B cell (primary cell): Measurements from ENCODE around the gene ERC2.

Experiments used
- EZH2 ChIP-seq: IDR thresholded peaks from 2 replicates; pipeline ENCODE4 v1.6.1; 2012; ENCODE audit warnings: borderline replicate concordance, low read depth, mild to moderate bottlenecking, moderate library complexity, low read length; ENCODE audit not compliant: insufficient read depth, poor library complexity, severe bottlenecking
- TF ChIP-seq, protein P1 (sequence below): fragments of 200-600 bp; IDR thresholded peaks from one replicate; pipeline ENCODE4 v1.8.0; 2022; ENCODE audit warnings: antibody characterized with exemption, mild to moderate bottlenecking

DNA sequence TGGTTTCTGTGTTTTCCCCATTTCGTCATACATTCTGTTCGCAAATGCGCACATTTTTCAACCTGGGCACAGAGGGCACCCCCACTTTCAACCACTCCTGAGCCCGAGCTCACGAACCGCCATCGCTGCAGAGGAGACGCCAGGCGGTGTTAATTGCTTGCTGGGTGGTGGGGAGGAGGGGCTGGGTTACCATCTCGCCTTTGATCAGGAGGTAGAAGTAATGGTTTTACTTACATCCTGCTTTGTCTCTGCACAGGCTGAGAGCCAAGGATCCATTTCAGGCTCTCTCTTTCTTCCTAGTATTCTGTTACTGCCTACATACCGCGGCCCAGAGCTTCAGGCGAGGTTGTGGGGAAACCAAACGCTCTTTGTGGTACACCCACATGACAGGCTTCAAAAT lies 803.9 kb downstream of the ERC2 start:
- TF ChIP-seq, protein P1, sequence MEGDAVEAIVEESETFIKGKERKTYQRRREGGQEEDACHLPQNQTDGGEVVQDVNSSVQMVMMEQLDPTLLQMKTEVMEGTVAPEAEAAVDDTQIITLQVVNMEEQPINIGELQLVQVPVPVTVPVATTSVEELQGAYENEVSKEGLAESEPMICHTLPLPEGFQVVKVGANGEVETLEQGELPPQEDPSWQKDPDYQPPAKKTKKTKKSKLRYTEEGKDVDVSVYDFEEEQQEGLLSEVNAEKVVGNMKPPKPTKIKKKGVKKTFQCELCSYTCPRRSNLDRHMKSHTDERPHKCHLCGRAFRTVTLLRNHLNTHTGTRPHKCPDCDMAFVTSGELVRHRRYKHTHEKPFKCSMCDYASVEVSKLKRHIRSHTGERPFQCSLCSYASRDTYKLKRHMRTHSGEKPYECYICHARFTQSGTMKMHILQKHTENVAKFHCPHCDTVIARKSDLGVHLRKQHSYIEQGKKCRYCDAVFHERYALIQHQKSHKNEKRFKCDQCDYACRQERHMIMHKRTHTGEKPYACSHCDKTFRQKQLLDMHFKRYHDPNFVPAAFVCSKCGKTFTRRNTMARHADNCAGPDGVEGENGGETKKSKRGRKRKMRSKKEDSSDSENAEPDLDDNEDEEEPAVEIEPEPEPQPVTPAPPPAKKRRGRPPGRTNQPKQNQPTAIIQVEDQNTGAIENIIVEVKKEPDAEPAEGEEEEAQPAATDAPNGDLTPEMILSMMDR, result no peak
- no peak for TF ChIP-seq EZH2
